HEK293 (cell line): ENCODE results near the gene PREB.

Experiments
- OVOL3 ChIP-seq: fragments of 450-650 bp; formaldehyde crosslinking; IDR thresholded peaks from 2 replicates; pipeline ENCODE4 v1.5.1; 2016; ENCODE audit warnings: missing biosample characterization, missing genetic modification characterization
- ZSCAN30 ChIP-seq: fragments of 450-650 bp; IDR thresholded peaks from 2 replicates; pipeline ENCODE4 v1.5.1; 2018; ENCODE audit warnings: missing biosample characterization, mild to moderate bottlenecking, missing genetic modification characterization, moderate library complexity
- TF ChIP-seq, protein P1 (sequence below): fragments of 450-650 bp; formaldehyde crosslinking; conservative IDR thresholded peaks from 2 replicates; pipeline ENCODE4 v1.5.1; 2016; ENCODE audit warnings: low read depth, missing biosample characterization, missing genetic modification characterization
- TF ChIP-seq, protein P2 (sequence below): fragments of 450-650 bp; formaldehyde crosslinking; IDR thresholded peaks from 2 replicates; pipeline ENCODE4 v1.5.1; 2016; ENCODE audit warnings: missing biosample characterization, missing genetic modification characterization
- TF ChIP-seq, protein P3 (sequence below): fragments of 450-650 bp; formaldehyde crosslinking; IDR thresholded peaks from 2 replicates; pipeline ENCODE4 v1.5.1; 2016; ENCODE audit warnings: missing biosample characterization, missing genetic modification characterization

- TF ChIP-seq OVOL3 (tag by site-specific recombination) (no peak), ZSCAN30 (tag by site-specific recombination) (no peak)
- TF ChIP-seq, protein P1, sequence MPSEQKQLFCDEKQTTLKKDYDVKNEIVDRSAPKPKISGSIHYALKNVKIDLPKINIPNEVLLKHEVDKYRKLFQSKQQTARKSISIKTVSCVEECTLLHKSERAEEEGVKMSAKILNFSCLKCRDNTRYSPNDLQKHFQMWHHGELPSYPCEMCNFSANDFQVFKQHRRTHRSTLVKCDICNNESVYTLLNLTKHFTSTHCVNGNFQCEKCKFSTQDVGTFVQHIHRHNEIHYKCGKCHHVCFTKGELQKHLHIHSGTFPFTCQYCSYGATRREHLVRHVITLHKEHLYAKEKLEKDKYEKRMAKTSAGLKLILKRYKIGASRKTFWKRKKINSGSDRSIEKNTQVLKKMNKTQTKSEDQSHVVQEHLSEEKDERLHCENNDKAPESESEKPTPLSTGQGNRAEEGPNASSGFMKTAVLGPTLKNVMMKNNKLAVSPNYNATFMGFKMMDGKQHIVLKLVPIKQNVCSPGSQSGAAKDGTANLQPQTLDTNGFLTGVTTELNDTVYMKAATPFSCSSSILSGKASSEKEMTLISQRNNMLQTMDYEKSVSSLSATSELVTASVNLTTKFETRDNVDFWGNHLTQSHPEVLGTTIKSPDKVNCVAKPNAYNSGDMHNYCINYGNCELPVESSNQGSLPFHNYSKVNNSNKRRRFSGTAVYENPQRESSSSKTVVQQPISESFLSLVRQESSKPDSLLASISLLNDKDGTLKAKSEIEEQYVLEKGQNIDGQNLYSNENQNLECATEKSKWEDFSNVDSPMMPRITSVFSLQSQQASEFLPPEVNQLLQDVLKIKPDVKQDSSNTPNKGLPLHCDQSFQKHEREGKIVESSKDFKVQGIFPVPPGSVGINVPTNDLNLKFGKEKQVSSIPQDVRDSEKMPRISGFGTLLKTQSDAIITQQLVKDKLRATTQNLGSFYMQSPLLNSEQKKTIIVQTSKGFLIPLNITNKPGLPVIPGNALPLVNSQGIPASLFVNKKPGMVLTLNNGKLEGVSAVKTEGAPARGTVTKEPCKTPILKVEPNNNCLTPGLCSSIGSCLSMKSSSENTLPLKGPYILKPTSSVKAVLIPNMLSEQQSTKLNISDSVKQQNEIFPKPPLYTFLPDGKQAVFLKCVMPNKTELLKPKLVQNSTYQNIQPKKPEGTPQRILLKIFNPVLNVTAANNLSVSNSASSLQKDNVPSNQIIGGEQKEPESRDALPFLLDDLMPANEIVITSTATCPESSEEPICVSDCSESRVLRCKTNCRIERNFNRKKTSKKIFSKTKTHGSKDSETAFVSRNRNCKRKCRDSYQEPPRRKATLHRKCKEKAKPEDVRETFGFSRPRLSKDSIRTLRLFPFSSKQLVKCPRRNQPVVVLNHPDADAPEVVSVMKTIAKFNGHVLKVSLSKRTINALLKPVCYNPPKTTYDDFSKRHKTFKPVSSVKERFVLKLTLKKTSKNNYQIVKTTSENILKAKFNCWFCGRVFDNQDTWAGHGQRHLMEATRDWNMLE (tag by site-specific recombination), result no peak
- TF ChIP-seq, protein P2, sequence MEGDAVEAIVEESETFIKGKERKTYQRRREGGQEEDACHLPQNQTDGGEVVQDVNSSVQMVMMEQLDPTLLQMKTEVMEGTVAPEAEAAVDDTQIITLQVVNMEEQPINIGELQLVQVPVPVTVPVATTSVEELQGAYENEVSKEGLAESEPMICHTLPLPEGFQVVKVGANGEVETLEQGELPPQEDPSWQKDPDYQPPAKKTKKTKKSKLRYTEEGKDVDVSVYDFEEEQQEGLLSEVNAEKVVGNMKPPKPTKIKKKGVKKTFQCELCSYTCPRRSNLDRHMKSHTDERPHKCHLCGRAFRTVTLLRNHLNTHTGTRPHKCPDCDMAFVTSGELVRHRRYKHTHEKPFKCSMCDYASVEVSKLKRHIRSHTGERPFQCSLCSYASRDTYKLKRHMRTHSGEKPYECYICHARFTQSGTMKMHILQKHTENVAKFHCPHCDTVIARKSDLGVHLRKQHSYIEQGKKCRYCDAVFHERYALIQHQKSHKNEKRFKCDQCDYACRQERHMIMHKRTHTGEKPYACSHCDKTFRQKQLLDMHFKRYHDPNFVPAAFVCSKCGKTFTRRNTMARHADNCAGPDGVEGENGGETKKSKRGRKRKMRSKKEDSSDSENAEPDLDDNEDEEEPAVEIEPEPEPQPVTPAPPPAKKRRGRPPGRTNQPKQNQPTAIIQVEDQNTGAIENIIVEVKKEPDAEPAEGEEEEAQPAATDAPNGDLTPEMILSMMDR, result no peak
- TF ChIP-seq, protein P3, sequence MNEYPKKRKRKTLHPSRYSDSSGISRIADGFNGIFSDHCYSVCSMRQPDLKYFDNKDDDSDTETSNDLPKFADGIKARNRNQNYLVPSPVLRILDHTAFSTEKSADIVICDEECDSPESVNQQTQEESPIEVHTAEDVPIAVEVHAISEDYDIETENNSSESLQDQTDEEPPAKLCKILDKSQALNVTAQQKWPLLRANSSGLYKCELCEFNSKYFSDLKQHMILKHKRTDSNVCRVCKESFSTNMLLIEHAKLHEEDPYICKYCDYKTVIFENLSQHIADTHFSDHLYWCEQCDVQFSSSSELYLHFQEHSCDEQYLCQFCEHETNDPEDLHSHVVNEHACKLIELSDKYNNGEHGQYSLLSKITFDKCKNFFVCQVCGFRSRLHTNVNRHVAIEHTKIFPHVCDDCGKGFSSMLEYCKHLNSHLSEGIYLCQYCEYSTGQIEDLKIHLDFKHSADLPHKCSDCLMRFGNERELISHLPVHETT (tag by site-specific recombination), result no peak
These were observed 45.1 kb downstream of the PREB start for GRCh38 chr2:27089111-27089954.
